GM21528 (cell line): ENCODE results near the gene ARID3A.

Source experiments
- ATAC-seq: cut with Tn5 transposase; IDR thresholded peaks from one replicate; pipeline ENCODE4 v1.9.1; 2021; ENCODE audit warnings: mild to moderate bottlenecking, moderate library complexity; ENCODE audit not compliant: unreplicated experiment, low FRiP score

The ARID3A gene

GRCh38 chr19:927780-928401 is 2.1 kb downstream of the ARID3A start:
- no peak for ATAC-seq

GRCh38 chr19:928471-929202 is 2.8 kb downstream of the ARID3A start:
- no peak for ATAC-seq

- ATAC-seq, result no peak
These were observed 3.5 kb downstream of the ARID3A start for GRCh38 chr19:929203-929890.

GRCh38 chr19:929891-930258 is 4.0 kb downstream of the ARID3A start:
- ATAC-seq, result no peak

- no peak for ATAC-seq
These were observed 6.2 kb downstream of the ARID3A start for GRCh38 chr19:931860-932647.

DNA sequence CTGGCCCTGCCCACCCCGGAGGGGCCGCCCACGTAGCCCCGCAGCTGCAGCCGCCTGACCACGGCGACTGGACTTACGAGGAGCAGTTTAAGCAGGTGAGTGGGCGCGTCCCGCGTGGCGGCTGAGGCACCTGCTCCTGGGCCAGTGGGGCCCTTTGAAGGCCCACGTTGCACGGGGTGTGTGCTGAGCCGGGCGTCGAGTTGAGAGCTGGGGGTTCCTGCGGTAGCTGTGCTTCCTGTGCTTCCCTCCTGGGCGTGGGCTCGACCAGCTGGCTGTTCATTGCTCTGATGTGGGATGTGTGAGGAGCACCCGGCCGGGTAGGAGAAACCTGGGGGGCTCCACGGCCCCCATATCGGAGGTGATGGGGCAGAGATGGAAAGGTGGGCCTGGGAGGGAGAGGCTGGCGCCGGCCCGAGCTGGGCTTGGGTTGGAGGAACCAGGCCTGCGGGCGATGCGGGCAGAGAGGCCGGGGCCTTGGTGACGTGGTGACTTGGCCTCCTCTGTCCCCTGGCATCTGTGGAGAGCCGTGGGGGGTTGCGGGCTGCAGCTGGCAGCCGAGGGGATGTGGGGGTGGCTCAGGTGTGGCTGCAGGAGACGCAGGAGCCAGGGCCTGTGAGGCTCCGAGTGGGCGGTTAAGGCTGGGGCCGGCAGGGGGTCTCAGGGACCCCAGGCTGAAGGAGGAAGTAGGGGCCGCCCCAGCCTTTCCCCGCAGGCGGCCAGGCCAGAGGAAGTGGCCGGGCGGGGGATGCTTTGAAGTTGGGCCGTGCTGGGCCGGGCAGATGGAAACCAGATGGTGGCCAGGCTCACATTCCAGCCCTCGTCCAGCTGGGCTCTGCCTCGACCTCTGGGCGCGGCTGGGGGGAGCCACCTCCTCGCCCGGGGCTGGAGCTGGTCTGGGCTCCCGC is 7.1 kb downstream of the ARID3A start:
- ATAC-seq, result no peak

- no peak for ATAC-seq
These were observed 7.7 kb downstream of the ARID3A start for GRCh38 chr19:933553-933882.

- no peak for ATAC-seq
These were observed 8.5 kb downstream of the ARID3A start for GRCh38 chr19:934197-934840.

DNA sequence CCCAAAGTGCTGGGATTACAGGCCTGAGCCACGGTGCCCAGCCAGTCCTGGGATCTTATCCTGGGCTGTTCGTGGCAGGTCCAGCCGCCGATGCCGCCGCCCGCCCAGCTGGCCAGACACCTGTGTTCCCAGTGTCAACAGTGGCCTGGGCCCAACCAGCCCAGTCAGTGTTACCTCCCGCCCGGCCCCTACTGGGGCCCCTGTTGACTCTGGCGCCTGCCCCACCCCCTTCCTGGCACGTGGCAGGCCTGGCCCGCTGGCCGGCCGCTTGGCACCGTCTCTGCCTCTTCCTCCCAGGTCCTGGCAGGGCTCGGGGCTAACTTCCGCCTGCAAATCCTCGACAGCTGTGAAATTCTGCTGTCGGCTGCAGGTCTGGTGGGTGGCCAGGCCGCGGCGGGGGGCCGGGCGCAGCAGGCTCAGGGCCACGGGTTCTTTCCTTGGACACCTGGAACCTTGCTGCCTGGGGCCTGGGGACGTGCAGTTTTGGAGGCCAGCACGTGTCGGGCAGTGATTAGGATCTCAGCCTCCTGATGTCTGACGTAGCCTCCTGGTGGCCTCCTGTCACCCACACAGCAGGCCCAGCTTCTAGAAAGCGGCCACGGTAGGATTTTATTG is 9.1 kb downstream of the ARID3A start:
- no peak for ATAC-seq

DNA sequence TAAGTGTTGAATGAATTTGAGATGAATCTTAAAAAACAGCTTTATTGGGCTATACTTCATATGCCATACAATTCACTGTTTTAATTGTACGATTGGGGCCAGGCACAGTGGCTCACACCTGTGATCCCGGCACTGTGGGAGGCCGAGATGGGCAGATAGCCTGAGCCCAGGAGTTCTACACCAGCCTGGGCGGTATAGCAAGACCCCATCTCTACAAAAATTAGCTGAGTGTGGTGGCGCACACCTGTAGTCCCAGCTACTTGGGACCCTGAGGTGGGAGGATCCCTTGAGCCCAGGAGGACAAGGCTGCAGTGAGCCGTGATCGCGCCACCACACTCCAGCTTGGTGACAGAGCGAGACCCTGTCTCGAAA is 10.3 kb downstream of the ARID3A start:
- ATAC-seq, result no peak

DNA sequence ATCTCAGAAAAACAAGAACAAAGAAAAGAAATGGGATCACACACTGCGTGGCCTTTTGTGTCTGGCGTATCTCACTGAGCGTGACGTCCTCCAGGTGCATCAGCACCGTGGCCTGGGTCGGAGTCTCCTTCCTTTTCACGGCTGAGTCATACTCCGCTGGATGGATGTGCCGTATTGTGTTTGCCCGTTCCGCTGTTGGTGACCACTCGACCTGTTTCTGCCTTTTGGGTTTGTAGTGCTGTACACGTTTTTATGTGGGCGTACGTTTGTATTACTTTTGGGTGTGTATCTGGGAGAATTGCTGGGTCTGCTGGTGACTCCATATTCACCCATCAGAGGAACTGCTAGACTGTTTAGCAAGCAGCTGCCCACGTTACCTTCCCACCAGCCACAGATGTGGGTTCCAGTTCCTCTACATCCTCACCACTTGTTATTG is 11.4 kb downstream of the ARID3A start:
- no peak for ATAC-seq

DNA sequence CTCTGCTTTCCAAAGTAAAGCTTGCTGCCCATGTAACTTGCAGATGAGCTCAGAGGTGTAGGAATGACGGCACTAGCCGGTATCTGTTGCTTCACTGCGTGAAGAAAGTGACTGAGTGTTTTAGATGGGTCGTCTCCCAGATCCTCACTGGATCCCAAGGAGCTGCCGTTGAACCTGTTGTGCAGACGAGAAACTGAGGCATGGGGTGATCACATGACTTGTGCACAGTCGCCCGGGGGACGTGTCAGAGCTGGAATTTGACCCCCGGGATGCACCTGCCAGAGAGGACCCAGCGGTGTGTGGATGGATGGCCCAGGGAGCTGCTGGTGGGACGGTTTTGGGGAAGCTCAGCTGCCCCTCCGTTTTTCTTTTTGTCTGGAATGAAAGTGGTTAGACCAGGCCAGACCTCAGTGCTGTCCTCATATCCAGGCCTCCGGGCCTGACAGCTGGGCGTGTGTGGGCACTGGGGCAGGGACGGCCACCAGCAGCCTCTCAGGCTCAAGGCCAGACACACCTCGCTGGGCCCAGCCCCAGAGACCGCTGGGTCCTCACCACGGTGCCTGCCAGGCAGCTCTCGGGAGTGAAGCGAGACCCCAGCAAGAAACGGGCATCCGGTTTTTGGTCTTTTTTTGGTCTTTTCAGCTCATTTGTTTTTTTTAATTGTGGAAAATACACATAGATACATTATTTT is 12.5 kb downstream of the ARID3A start:
- ATAC-seq, result no peak

DNA sequence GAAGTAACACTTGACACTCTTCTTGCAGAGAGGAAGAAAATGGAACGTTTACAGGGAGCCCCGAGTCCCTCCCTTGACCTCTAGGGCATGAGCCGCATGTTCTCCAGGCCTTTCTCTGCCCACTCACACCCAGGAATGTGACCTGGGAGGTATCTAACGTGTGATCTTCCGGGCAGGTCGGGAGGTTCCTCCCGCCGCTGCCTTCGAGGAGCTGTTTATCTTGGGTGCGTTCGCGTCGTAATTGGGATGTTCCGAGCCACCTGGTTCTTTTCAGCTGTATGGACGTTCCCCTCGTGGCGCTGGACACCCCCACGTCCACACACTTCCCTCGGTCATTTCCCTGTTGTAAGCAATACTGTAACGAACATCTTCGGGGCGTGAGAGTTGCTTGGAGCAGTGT is 13.6 kb downstream of the ARID3A start:
- no peak for ATAC-seq

- ATAC-seq, result no peak
These were observed 14.1 kb downstream of the ARID3A start for GRCh38 chr19:939922-940321.

GRCh38 chr19:940591-941291 is 14.9 kb downstream of the ARID3A start:
- ATAC-seq, result no peak

GRCh38 chr19:941292-942132 is 15.7 kb downstream of the ARID3A start:
- ATAC-seq, result no peak

- ATAC-seq, result no peak
These were observed 16.4 kb downstream of the ARID3A start for GRCh38 chr19:942133-942645.
